PC-9 (cell line): ENCODE measurements around the gene MAP3K19. TPM values are rescaled to one million over a fixed set of nuclear protein-coding genes. Genes with fewer than 3 reads are reported as not detected.

Source experiments
- BruUV-seq: library from RNA; stranded (reverse); fragments of 400-500 nt; replicated peaks from 2 replicates; lab custom pipeline; 2021; lab: Mats Ljungman, UMichigan
- CTCF ChIA-PET: fragments of 300-600 bp; sonication (Branson Sonifier 250); formaldehyde crosslinking; loops from one replicate; lab custom pipeline; 2022; ENCODE audit warnings: antibody characterized with exemption; lab: Charles Lee
- POLR2A ChIA-PET: fragments of 300-600 bp; sonication (Branson Sonifier 250); formaldehyde crosslinking; loops from one replicate; lab custom pipeline; 2022; ENCODE audit warnings: antibody characterized with exemption; ENCODE audit not compliant: unreplicated experiment; lab: Charles Lee
- DNase-seq, 2 experiments: peaks; one replicate each; pipeline versions ENCODE4 v3.0.0 to v3.0.0-alpha.2; 2015 to 2022; ENCODE audit warnings: mixed read lengths in 1 of 2
- H2AFZ ChIP-seq: fragments of 200-600 bp; sonication (generic); 2 replicates; pipeline ENCODE4 v1.8.1; 2017; ENCODE audit warnings: antibody characterized with exemption
- H3F3A ChIP-seq: fragments of 200-600 bp; sonication (generic); 2 replicates; pipeline ENCODE4 v1.8.1; 2017; ENCODE audit warnings: antibody characterized with exemption, mild to moderate bottlenecking, low read depth; ENCODE audit not compliant: insufficient read depth
- H3K27ac ChIP-seq: fragments of 200-600 bp; sonication (generic); 2 replicates; pipeline ENCODE4 v1.6.1; 2016; ENCODE audit warnings: mixed run types
- H3K27me3 ChIP-seq: fragments of 200-600 bp; sonication (generic); 2 replicates; pipeline ENCODE4 v1.6.1; 2016; ENCODE audit warnings: low read depth, mixed run types; ENCODE audit not compliant: insufficient read depth
- H3K36me3 ChIP-seq: fragments of 200-600 bp; sonication (generic); 2 replicates; pipeline ENCODE4 v1.6.1; 2016; ENCODE audit warnings: low read depth, mixed run types
- H3K4me1 ChIP-seq: fragments of 200-600 bp; sonication (generic); replicated peaks from 2 replicates; pipeline ENCODE4 v1.6.1; 2016; ENCODE audit warnings: mixed run types; ENCODE audit not compliant: insufficient read depth
- H3K4me2 ChIP-seq: fragments of 200-600 bp; sonication (generic); 2 replicates; pipeline ENCODE4 v1.6.1; 2017; ENCODE audit warnings: mixed run types
- H3K4me3 ChIP-seq: fragments of 200-600 bp; sonication (generic); 2 replicates; pipeline ENCODE4 v1.6.1; 2016; ENCODE audit warnings: mixed run types
- H3K79me2 ChIP-seq: fragments of 200-600 bp; sonication (generic); 2 replicates; pipeline ENCODE4 v1.6.1; 2017; ENCODE audit warnings: low read depth, mixed run types
- H3K9me2 ChIP-seq: fragments of 200-600 bp; sonication (generic); 2 replicates; pipeline ENCODE4 v1.8.1; 2017; ENCODE audit warnings: mild to moderate bottlenecking; ENCODE audit not compliant: insufficient read depth
- H3K9me3 ChIP-seq: fragments of 200-600 bp; sonication (generic); 2 replicates; pipeline ENCODE4 v1.8.1; 2016; ENCODE audit warnings: low read depth; ENCODE audit not compliant: insufficient read depth
- H4K20me1 ChIP-seq: fragments of 200-600 bp; sonication (generic); 2 replicates; pipeline ENCODE4 v1.8.1; 2017; ENCODE audit not compliant: insufficient read depth
- CTCF ChIP-seq: fragments of 200-600 bp; sonication (generic); conservative IDR thresholded peaks from 2 replicates; pipeline ENCODE4 v1.6.1; 2017; ENCODE audit warnings: mixed run types, antibody characterized with exemption, mild to moderate bottlenecking, moderate library complexity
- EZH2 ChIP-seq: fragments of 200-600 bp; sonication (generic); IDR thresholded peaks from 2 replicates; pipeline ENCODE4 v1.8.0; 2017; ENCODE audit warnings: antibody characterized with exemption, low read depth
- intact Hi-C: fragments of 100-400 bp; cut with micrococcal nuclease; formaldehyde crosslinking; loops from one replicate; pipeline ENCODE4 v1.10.0; 2022; ENCODE audit not compliant: unreplicated experiment
- total RNA-seq: library from RNA; stranded (reverse); gene quantifications from 2 replicates; pipeline ENCODE4 v1.2.3, GENCODE V29; 2021

MAP3K19 gene
- total RNA-seq, 1 experiment from 2014 or later, result not detected

GRCh38 chr2:135005753-135006152 is 41.5 kb downstream of the MAP3K19 start:
- Histone ChIP-seq H3K27ac (no peak overlapping the region), H3K4me3 (no peak overlapping the region), H3K4me1 (no peaks in the 10 kb centered on the region), H3K27me3 (no peaks in the 10 kb centered on the region), H3F3A (no peaks in the 10 kb centered on the region), H3K9me3 (no peaks in the 10 kb centered on the region), H3K36me3 (no peaks in the 10 kb centered on the region), H3K9me2 (no peaks in the 10 kb centered on the region), H3K4me2 (no peak overlapping the region), H2AFZ (no peak overlapping the region), H4K20me1 (no peaks in the 10 kb centered on the region), H3K79me2 (no peaks in the 10 kb centered on the region)
- no peak for TF ChIP-seq CTCF
- TF ChIP-seq EZH2, result no peak
- no TSS peak for BruUV-seq
- intact Hi-C loops, result loop anchor here (2.0 to 10.0 kb wide), 2 partner anchors 239 to 595 kb away; no protein-coding TSS in a partner anchor
- DNase-seq, result no peak
- POLR2A ChIA-PET, result interaction anchor here (0.7 kb wide), 2 partner anchors 46 to 704 kb away, joined by 4 read pairs; no protein-coding TSS in a partner anchor
- CTCF ChIA-PET, result interaction anchor here (1.6 kb wide), 1 partner anchor 704 kb away, joined by 7 read pairs; no protein-coding TSS in a partner anchor

- TF ChIP-seq EZH2 (no peak), CTCF (peak; percentile 95)
- H2AFZ ChIP-seq, result no peak overlapping the region
- no TSS peak for BruUV-seq
- H3K79me2 ChIP-seq, result no peaks in the 10 kb centered on the region
- H3K36me3 ChIP-seq, result no peaks in the 10 kb centered on the region
- H3K4me3 ChIP-seq, result no peak overlapping the region
- ChIA-PET POLR2A (no interaction called here), CTCF (interaction anchor here (0.6 to 1.6 kb wide), 8 partner anchors 15 to 829 kb away, joined by 3 to 11 read pairs (median 4); no protein-coding TSS in a partner anchor)
- H4K20me1 ChIP-seq, result no peaks in the 10 kb centered on the region
- H3F3A ChIP-seq, result no peaks in the 10 kb centered on the region
- H3K9me2 ChIP-seq, result no peaks in the 10 kb centered on the region
- no peak overlapping the region for H3K27ac ChIP-seq
- H3K4me2 ChIP-seq, result peak overlapping the region; percentile 40
- DNase-seq, result peak; percentile 40 to 68
- no peaks in the 10 kb centered on the region for H3K9me3 ChIP-seq
- intact Hi-C loops, result loop anchor here (1.0 to 10.0 kb wide), 4 partner anchors 241 to 788 kb away; no protein-coding TSS in a partner anchor
- no peaks in the 10 kb centered on the region for H3K4me1 ChIP-seq
- no peaks in the 10 kb centered on the region for H3K27me3 ChIP-seq
Observed at GRCh38 chr2:135004005-135004746, 43.1 kb downstream of the MAP3K19 start.

GRCh38 chr2:135002836-135003235 is 44.4 kb downstream of the MAP3K19 start:
- intact Hi-C loops, result loop anchor here (5.0 to 10.0 kb wide), 2 partner anchors 242 to 789 kb away; no protein-coding TSS in a partner anchor
- CTCF ChIA-PET, result no interaction called here
- no peaks in the 10 kb centered on the region for H3K9me3 ChIP-seq

More at GRCh38 chr2:135002836-135003235, 44.4 kb downstream of the MAP3K19 start:
- Histone ChIP-seq H3K9me2 (no peaks in the 10 kb centered on the region), H2AFZ (no peak overlapping the region), H3K36me3 (no peaks in the 10 kb centered on the region), H3K4me2 (no peak overlapping the region), H4K20me1 (no peaks in the 10 kb centered on the region), H3K27ac (no peak overlapping the region), H3K27me3 (no peaks in the 10 kb centered on the region), H3K4me1 (no peaks in the 10 kb centered on the region), H3K4me3 (no peak overlapping the region), H3K79me2 (no peaks in the 10 kb centered on the region), H3F3A (no peaks in the 10 kb centered on the region)
- no peak for TF ChIP-seq CTCF
- TF ChIP-seq EZH2, result no peak
- no TSS peak for BruUV-seq
- no peak for DNase-seq
- POLR2A ChIA-PET, result no interaction called here
